Renal cortex interstitium (tissue), 3 donors: Measurements from ENCODE around the gene KIF2C. TPM values are rescaled to one million over a fixed set of nuclear protein-coding genes. Genes with fewer than 3 reads are reported as not detected.

Source experiments
- polyA plus RNA-seq, 3 donors: library from polyadenylated mRNA; unstranded; fragments of 120-200 nt; gene quantifications; one replicate each; pipeline ENCODE4 v1.2.1, GENCODE V29; 2013; ENCODE audit not compliant: insufficient read length in 3 of 3

KIF2C gene
- polyA plus RNA-seq, 3 donors: 22.7 to 32.6 (median 30.8) TPM

Other genes starting within 250 kb of the KIF2C start
- gene TMEM53, start 65.4 kb upstream of the KIF2C start, polyA plus RNA-seq: 10 to 100 TPM; 11.0 to 12.8 (median 12.1) TPM
- gene ARMH1, start 65.1 kb upstream of the KIF2C start, polyA plus RNA-seq: 1 to 10 TPM; 6.0 to 8.8 (median 6.3) TPM
- not detected for gene RNU5D-1, start 8.7 kb upstream of the KIF2C start, polyA plus RNA-seq
- gene RPS8, start 35.7 kb downstream of the KIF2C start, polyA plus RNA-seq: 1,000 to 10,000 TPM; 2,233 to 2,482 (median 2,364) TPM
- under 1 TPM; 0.37 to 0.67 (median 0.65) TPM for gene BEST4, start 48.3 kb downstream of the KIF2C start, polyA plus RNA-seq
- 1 to 10 TPM; 5.9 to 8.0 (median 7.7) TPM for gene PLK3, start 60.5 kb downstream of the KIF2C start, polyA plus RNA-seq
- under 1 TPM in 2 of 3 donors, not detected in 1; 0.24 to 0.39 TPM for gene DYNLT4, start 67.5 kb downstream of the KIF2C start, polyA plus RNA-seq
- 10 to 100 TPM; 12.7 to 25.7 (median 12.7) TPM for gene BTBD19, start 68.7 kb downstream of the KIF2C start, polyA plus RNA-seq
- 1 to 10 TPM; 3.8 to 6.6 (median 5.5) TPM for gene PTCH2, start 103.4 kb downstream of the KIF2C start, polyA plus RNA-seq
- 10 to 100 TPM; 28.2 to 34.5 (median 34.2) TPM for gene EIF2B3, start 246.8 kb downstream of the KIF2C start, polyA plus RNA-seq